Stimulated activated CD4-positive, alpha-beta T cell treated with anti-CD3 and anti-CD28 coated beads, Interleukin-1b, Interleukin-23, amount 100 ng/mL, for 48 hours (primary cell): ENCODE measurements around the gene IGFLR1.
A peak's percentile ranks its signal among the peaks of the same experiment; 100 is the strongest.
"Not testable (repeated sequence)": the region's sequence is repeated elsewhere in the genome, so short reads cannot be mapped to it uniquely, and the experiment has no call there.

Experiments used
- DNase-seq: peaks from one replicate; pipeline ENCODE4 v3.0.0-alpha.2; 2020

IGFLR1 gene

DNA sequence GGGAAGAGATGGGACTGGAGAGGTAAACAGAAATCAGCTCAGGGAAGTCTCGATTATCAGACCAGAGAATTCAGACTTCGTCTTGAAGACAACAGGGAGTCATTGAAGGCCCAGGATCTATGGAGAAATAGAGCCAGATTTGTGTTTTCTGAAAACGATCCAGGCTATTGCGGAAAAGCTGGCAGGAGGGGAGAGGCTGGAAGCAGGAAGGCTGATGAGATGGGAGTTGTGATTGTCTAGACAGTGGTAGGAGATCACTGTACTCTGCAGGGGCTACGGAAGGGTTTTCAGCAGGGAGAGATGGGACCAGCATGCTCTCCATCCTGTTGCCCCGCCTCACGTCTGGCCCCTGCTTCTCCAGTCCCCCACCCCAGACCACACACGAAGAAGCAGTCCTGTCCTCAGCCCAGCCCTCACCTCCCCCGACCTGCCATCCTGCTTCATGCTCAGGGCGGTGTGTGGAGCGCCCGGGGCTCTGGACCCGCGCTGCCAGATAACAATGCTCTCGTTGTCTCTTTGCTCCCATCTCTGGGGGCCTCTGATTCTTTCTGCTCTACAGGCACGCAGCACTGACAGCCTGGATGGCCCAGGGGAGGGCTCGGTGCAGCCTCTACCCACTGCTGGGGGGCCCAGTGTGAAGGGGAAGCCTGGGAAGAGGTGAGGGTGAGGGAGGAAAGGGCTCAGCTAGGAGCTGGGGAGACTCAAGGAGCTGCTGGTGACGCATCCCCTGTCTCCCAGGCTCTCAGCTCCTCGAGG is 35.0 kb upstream of the IGFLR1 start:
- DNase-seq, result no peak

DNA sequence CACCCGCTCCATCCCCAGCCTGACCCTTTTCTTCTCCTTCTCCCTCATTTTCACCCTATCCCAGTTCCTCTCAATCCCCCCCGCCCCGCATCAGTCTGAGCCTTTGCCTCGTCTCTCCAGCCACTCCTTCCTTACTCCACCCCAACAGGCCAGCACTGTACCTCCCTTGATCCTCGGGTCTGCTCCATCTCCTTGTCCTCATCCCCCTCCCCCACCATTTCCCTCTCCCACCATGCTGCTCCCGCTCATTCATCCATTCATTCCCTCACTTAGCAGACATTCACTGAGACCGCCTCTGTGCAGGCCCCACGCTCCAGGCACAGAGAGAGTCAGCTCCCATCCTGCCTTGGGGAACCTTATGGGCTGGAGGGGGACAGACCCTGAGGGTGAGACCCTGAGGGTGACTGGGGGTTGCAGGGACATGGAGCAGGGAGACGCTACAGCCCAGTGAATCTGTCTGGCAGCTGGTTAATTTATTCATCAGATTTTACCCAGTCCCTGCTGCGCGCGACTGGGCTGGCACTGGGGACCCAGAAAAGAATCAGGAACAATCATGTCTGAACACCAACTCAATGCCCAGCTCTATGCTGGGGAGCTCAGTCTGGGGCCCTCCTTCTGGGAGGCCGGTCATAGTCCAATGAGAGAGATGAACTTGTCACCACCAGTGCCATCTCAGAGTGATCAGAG is 34.0 kb upstream of the IGFLR1 start:
- DNase-seq, result no peak

DNA sequence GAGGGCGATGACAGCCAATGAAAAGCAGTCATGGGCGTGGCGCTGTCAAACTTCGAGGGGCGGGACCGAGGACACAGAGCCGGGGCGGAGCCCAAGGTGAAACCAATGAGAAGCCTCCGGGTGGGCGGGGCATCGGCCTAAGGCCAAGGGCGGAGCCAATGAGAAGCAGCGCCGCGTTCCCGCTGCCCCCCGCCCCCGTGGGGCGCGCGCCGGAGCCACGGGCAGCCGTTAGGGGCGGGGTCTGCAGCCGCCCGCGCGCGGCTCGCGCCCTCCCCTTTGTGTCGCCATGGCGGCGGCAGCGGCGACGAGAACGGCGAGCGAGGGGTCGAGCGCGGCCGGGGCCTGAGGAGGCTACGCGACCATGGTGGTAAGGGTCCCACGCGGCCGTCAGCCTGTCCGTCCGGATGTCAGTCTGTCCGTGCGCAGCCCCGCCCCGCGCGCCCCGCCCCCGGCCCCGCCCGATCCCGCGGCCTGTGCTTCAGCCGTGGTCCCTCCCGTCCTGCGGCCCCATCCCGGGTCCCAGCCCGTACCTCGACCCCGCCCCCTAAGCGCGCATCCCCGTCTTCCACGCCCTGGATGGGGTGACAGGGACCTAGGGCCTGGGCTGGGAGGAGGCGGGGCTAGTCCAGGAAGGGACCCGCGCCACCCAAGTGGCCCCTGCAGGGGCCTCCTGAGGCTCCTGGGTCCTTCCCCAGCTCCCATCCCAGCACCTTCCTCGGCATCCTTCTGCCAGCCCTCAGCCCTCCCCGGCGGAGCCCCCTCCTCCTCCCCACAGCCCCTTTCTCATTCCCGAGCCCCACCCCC is 33.2 kb upstream of the IGFLR1 start, which contains the start of gene ARHGAP33:
TSS of gene ARHGAP33 (plus strand) at position 267 of the 804 bp plus-strand sequence. CDS start at position 362, 95 bp downstream.
- peak; percentile 99 for DNase-seq

DNA sequence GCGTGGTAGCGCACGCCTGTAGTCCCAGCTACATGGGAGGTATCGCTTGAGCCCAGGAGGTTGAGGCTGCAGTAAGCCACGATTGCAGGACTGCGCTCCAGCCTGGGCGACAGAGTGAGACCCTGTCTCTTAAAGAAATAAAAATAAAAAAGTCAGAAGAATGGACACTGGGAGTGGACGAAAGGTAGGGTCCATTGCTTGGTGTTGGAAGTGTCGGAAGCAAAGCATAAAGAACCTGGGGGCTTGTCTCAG is 32.7 kb upstream of the IGFLR1 start:
- DNase-seq, result no peak

DNA sequence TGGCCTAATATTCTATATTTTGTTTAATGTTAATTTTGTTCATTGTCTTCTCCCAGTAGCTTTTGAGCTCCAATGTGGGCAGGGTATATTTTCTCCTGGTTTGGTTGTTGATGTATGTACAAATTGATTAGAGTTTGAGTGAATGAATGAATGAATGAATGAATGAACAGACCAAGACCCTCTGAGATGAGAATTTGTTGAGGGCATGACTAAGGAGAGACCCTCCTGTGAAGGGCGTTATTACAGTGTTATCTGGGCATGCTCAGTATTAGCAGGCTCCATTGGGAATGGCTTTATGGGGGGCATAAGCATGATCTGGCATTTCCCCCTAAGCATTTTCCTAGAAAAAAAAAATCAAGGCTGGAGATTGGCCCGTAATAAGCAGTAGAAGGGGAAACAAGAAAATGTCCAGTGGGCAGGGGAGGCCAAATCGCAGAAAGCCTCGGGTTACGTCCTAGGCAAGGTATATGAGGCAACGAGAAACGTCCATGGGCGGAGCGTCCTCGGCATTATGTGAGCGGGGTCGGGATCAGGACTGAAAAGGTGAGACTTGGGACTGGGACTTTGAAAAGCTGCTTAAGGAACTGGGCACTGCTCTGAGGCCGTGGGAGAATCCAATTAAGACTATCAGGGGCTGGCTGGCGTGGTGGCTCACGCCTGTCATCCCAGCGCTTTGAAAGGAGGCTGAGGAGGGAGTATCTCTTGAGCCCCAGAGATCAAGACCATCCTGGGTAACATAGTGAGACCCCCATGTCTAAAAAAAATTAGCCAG is 32.2 kb upstream of the IGFLR1 start:
- DNase-seq, result no peak

DNA sequence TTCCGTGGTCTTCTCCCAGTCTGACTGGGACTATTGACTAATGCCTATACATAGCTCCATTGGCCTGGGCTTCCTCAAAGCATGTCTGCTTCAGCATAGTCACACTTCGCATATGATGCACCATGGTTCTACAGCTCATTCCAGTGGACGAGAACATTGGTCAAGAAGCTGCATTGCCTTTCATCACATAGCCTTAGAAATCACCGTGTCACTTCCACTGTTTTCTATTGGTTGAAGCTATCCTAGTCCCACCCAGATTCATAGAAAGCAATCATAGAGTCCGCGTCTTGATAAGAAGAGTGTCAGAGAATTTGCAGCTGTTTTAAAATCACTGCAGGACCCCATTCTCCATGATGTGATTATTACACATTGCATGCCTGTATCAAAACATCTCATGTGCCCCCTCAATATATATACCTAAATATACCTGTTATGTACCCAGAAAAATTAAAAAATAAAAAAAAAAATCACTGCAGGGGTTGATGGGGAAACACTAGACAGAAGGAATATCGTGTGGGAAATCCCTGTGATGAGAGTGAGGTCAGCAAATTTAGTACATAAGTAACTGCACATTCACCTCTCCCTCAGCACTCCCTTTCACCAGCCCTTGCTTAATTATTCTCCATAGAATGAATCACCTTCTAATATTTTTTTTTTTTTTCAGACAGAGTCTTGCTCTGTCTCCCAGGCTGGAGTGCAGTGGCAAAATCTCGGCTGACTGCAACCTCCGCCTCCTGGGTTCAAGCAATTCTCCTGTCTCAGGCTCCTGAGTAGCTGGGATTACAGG is 31.0 kb upstream of the IGFLR1 start:
- no peak for DNase-seq

DNA sequence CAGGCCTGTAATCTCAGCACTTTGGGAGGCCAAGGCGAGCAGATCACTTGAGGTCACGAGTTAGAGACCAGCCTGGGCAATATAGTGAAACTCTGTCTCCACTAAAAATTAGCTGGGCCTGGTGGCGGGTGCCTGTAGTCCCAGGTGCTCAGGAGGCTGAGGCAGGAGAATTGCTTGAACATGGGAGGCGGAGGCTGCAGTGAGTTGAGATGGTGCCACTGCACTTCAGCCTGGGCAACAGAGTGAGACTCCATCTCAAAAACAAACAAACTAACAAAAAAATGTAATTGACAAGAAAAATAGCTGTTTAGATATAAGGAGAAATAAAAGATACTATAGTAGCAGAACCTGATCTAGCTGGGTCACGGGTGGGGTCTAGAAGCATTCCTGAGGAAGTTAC is 30.1 kb upstream of the IGFLR1 start:
- DNase-seq, result not testable (repeated sequence)

DNA sequence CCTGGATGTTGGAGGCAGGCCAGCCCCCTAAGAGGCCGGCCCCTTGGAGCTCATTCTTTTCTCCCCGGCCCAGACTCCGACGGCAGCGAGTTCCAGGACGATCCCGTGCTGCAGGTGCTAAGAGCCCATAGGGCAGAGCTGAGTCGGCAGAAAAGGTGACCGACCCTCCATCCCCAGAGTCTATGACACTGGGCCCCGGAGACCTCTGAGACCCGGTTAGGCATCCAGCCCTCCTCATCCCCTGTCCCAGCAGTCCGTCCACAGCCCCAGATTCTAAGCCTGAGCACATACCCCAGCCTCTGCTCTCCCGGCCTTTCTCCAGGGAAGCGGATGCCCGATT is 25.8 kb upstream of the IGFLR1 start:
- DNase-seq, result no peak

DNA sequence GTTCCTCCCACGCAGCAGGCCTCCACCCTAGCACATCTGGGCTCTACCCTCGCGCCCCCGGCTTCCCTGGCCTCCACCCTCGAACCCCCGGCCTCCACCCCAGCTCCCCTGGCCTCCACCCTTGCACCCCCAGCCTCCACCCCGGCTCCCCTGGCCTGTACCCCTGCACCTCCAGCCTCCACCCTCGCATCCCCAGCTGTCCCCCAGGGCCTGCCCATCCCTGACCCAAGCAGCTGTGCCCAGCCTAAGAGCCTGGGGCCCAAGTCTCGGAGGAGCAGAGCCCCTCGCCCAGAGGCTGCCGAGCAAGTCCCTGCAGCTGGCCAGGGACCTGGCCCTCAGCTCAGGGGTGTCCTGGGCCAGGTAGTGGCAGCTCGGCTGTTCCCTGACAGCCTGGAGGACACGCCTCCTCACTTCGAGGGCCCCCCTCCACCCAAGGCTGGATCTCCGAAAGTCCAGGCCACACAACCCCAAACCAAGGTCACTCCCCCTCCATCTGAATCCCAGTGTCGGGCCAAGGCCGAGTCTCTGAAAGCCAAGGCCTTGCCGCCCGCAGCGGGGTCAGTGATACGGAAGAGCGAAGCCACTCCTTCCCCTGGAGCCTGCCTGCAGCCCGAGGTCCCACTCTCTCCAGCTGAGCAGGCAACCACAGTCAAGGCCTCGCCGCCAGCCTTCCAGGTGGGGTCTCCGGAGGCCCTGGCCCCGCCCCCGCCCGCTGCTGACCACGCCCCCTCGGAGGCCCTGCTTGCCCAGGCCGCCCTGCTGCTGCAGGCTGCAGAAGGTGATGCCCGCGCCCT is 25.2 kb upstream of the IGFLR1 start:
- no peak for DNase-seq

DNA sequence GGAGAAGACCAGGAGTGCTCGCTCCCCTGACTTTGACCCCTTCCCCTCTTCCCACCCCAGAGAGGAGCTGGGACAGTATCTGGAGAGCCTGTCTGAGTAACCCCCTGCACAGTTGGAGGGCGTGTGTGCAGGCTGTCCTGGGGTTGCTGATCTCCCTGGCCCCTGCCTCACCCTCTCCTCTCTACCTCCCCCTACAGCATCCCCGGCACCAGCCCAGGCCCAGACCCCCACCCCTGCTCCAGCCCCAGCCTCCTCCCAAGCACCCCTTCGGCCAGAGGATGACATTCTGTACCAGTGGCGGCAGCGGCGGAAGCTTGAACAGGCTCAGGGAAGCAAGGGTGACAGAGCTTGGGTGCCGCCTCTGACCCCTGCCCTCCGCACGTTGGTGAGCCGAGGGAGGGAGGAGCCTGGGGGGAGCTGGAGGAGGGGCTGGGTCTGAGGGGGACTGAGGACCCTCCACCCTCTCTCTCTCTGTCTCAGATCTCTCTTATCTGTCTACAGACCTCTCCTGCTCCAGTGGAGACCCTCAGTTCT is 24.4 kb upstream of the IGFLR1 start:
- DNase-seq, result no peak

DNA sequence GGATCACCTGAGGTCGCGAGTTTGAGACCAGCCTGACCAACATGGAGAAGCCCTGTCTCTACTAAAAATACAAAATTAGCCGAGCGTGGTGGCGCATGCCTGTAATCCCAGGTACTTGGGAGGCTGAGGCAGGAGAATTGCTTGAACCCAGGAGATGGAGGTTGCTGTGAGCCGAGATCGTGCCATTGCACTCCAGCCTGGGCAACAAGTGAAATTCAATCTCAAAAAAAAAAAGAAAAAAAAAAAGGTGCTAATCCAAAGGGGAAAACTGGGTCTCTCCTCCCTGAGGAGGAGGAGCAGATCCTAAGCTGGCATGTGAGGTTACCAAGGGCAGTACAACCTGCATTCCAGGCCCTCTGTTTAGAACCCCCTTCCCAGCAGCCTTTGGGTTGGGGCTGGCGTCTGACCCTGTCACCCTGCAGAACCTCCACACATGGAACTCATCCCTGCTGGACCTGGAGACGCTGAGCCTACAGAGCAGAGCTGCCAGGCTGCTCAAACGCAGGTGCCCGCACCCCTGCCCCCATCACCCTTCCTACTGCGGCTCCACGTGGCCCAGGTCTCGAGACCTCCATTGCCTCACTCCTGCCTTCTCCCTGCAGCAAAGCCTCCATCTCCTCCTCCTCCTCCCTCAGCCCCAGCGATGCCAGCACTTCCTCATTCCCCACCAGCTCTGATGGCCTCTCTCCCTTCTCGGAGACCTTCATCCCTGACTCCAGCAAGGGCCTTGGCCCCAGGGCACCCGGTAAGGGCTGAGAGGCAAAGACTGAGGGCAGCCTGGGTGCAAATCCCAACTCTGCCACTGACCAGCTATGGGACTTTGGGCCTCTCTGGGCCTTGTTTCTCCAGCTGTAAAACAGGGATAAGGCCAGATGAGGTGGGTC is 22.4 kb upstream of the IGFLR1 start:
- no peak for DNase-seq

DNA sequence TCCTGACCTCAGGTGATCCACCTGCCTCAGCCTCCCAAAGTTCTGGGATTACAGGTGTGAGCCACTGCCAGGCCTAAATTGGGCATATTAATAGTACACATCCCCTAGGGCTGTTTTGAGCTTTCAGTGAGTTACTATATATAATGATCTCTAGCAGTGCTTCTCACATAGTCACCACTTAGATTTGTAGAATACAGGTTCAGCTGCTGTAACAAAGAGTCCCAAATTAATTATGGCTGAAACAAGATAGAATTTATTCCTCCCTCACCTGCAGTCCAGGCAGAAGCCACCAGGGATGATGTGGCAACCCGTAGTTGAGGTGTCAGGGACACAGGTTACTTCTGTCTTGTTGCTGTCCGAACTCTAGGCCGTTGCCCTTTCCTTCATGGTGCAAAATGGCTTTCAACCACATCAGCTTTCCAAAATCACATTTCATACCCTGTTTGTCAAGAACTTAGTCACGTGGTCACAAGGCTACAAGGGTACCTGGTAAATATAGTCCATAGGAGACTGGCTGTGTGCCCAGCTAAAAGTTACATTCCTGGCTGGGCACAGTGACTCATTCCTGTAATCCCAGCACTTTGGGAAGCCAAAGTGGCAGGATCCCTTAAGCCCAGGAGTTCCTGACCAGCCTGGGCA is 18.6 kb upstream of the IGFLR1 start:
- no peak for DNase-seq

DNA sequence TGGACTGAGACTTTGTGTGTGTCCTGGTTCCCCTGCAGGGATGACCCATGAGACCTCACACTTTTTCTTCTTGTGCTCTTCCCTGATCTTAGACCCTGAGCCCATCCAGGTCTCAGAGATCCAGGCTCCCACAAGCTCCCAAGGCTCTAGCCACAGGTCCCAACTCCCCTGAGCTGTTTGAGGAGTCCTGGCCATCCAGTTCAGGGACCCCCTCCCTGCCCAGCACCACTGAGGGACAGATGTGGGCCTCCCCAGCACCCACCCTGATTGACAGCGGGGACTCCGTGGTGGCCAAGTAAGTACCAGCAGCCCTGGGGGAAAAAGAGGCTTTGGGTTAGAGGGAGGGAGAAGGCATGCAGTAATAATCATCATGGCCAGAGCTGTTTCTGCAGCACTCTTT is 17.4 kb upstream of the IGFLR1 start:
- DNase-seq, result no peak

DNA sequence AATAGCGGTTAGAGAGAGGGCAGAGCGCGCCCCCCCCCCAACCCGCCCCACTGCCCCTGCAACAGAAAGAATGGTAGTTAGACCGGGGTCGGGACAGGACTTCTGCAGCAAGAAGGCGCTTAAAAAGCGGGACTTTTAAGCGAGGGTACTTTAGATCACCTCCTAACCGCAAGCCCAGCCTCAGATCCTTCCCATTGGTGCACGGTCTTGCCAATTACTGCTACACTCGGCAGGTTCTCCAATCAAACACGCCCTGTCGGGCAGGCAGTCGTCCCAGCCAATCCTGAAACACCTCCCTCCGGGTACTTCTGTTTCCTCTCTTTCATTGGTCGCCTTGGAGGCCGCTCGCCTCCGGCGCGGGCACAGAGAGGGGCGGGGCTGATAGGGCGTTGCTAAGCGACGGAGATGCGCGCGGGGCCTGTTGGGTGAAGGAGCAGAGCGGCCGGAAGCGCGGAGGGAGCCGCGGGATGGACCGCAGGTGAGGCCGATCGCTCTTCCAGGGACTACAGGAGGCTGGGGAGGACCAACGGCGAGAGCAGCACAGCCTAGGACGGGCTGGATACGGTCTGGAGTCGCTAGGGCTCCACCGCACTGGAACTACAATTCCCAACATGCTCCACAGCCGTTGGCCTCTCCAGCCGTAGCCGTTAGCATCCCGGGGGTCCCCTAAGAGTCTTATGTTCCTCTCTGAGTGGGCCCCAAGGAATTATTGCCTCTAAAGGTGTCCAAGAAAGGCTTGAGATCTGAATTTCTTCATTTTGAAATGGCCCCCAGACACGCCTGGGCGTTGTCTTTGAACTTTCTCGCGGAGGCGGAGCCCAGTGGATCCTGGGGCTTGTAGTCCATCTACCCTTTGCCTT is 15.7 kb upstream of the IGFLR1 start, which contains the start of gene PROSER3:
TSS of gene PROSER3 (plus strand) at position 428 of the 860 bp plus-strand sequence. CDS start at position 468, 40 bp downstream.
- peak; percentile 99 for DNase-seq

DNA sequence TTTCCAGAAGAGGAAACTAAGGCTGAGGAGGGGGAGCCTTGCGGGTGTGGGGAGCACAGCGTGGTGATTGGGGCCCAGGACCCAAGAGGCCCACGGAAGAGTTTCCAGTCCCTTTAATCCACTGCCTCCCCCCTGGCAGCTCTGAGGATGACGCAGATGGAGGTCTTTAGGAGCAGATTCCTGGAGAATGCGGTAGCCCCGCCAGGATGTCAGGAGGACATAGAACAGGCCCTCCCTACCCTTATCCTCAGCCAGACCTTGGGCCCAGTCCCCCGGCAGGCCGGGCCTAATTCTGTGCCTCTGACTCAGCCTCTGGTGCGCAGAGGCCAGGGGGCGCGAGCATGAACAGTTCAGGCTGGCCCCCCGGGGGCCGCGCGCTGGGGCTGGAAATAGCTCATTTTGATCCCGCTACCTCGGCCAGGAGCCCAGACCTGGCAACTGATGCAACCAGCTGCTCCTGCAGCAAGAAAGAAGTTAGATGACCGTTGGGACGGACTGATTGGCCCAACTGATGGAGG is 15.0 kb upstream of the IGFLR1 start:
- DNase-seq, result peak; percentile 44

DNA sequence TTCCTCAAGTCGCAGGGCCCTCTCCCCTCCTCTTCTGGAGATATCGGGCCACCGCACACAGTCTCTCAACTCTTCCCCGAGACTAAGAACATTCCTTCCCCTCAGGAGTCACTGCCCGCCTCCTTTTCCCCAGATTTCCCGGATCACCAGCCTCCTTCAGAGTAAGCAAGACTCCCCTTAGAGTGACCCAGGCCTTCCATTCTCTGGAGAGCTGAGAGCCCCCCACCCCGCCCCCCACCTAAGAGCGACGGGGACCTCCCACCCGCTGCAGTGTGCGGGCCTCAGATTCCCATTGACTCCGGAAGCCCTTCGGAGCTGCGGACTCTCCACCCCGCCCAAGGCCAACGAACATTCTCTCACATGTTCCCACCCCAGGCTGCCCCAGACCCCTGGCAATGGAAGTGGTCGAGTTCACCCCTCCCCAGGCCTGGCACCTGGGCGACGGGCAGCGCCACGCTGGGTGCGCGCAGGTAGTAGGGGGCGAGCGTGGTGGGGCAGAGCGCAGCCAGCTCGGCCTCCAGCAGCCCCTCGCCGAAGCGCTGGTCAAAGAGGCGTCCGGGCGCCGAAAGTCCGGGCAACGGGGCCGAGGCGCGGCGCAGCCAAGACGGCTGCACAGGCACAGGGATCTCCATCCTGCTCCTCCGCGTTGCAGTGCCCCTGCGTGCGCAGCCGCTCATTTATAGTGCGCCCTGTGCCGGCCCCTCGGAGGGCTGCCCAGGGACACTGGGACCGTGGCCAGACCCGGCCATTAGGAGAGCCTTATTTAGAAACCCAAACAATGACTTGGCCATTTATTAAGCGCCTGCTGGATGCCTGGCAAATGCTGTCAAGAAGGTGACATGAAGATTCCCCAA is 14.4 kb upstream of the IGFLR1 start, which contains the start of gene HSPB6:
TSS of gene HSPB6 (minus strand) at position 653 of the 854 bp plus-strand sequence. CDS start at position 632, 21 bp downstream.
- DNase-seq, result no peak
